Transverse colon (tissue), 3 donors: Measurements from ENCODE around the gene POLK.

Experiments
- CTCF ChIP-seq, 5 experiments: fragments of 200-600 bp in 3 of 5; fragments of 450-650 bp in 2 of 5; sonication (generic) in 3 of 5; IDR thresholded peaks; 1 replicate in 2 of 5; 2 replicates in 3 of 5; pipeline ENCODE4 v1.5.1; 2016 to 2017; ENCODE audit warnings: antibody characterized with exemption in 5 of 5, inconsistent platforms in 3 of 5, mild to moderate bottlenecking in 2 of 5, moderate library complexity in 1 of 5
- POLR2A ChIP-seq: fragments of 450-650 bp; IDR thresholded peaks from one replicate; pipeline ENCODE4 v1.6.1; 2016; ENCODE audit warnings: antibody characterized with exemption, mild to moderate bottlenecking, moderate library complexity

GRCh38 chr5:75622564-75622963 lies 110.9 kb downstream of the POLK start:
- TF ChIP-seq CTCF (IDR thresholded peaks at IDR 0.05) (no peak), POLR2A (peak; percentile 26)
